Stimulated activated CD8-positive, alpha-beta memory T cell treated with anti-CD3 and anti-CD28 coated beads, Interleukin-15, amount 100 ng/mL, for 4 hours (primary cell): ENCODE results near the gene STEAP3.

Experiments
- DNase-seq, 2 donors: peaks; one replicate each; pipeline ENCODE4 v3.0.0-alpha.2; 2020; ENCODE audit warnings: low read depth in 2 of 2

The STEAP3 gene

DNA sequence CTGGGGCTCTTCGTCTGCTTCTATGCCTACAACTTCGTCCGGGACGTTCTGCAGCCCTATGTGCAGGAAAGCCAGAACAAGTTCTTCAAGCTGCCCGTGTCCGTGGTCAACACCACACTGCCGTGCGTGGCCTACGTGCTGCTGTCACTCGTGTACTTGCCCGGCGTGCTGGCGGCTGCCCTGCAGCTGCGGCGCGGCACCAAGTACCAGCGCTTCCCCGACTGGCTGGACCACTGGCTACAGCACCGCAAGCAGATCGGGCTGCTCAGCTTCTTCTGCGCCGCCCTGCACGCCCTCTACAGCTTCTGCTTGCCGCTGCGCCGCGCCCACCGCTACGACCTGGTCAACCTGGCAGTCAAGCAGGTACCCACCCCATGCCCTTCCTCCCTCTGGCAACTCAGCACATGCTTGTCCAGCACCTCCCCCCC, 24.2 kb downstream of the STEAP3 start:
- DNase-seq = no peak

DNA sequence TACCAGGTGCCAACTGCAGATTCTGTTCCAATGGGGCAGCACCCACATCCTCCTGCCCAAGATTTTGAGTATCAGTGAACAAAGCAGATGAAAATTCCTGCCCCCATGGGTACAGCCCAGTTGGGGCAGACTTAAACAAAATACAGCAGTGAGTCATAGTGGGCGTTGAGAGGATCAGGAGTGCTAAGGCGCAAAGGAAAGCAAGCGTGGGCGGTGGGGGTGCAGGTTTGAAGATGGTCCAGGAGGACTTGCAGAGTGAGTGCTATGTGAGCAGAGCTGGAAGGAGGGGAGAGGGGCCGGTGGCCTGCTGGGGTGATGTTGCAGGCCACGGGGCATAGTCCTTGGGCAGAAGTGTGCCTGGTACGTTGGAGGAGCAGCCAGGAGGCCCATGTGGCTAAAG, 24.7 kb downstream of the STEAP3 start:
- DNase-seq = no peak

DNA sequence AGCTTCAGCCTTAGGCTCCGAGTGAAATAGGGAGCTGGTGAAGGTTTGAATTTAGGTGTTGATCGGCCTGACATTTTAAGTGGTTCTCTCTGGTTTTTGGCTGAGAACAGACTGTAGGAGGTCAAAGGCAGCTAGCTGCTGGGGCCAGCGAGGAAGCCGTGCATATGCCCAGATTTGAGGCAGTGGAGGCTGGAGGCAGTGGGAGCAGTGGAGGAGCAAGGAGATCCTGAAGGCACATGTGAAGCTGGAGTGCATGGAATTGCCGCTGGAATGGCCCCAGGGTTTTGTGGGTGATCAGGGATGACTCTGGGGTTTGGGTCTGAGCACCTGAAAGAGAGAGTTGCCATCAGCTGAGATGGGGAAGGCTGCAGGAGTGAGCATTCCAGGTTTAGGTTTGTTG, 25.1 kb downstream of the STEAP3 start:
- no peak for DNase-seq

DNA sequence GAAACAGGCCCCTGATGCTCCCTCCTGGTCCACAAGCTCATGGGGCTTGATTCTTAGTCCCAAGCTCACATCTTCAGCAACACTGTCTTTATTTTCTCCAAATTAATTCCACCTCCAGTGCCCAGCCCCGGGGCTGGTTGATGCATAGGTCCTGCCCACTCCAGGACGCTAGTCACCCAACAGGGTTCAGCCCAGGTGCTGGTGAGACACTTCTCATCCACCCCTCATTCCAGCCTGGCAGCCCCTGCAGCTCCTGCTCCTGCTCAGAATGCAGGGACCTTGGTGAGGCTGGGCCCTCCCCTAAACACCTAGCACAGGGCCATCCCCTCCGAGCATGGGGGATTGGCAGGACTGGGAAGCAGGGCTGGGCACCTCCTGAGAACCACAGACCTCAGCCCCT, 25.7 kb downstream of the STEAP3 start:
- DNase-seq = no peak

DNA sequence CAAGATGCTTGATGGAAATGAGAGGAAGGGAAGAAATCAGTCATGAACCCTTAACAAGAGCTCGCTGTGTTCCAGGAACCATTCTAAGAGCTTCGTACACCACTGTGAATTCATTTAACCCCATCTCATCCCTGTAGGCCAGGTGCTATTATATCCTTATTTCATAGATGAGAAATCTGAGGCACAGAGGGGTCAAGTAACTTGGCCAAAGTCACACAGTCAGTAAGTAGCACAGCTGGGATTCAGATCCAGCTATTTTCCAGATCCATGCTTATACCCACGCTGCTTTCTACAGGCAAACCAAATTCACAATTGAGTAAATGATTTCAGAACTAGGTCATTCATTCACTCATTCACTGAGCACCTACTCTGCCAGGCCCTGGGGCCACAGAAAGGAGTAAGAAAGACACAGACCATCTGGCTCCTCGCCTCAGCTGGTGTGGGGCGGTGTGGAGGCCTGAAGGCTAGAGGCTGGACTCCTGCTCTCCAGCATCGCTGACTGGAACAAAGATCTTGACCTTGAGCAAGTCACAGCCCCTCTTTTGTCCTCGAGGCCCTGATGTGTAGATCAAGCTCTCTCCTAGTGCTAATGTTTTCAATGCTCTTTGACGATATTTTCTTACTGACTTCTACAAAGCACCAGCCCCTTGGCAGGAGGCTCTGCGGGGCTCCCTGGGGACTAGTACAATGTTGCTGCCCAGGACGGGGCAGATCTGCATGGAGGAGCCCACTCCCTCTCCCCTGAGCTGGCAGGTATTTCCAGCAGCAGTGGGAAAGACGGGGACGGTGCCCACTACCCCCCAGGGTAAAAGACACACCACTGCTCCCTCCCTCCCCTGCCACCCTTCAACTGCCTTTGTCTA, 26.5 kb downstream of the STEAP3 start:
- DNase-seq = no peak

DNA sequence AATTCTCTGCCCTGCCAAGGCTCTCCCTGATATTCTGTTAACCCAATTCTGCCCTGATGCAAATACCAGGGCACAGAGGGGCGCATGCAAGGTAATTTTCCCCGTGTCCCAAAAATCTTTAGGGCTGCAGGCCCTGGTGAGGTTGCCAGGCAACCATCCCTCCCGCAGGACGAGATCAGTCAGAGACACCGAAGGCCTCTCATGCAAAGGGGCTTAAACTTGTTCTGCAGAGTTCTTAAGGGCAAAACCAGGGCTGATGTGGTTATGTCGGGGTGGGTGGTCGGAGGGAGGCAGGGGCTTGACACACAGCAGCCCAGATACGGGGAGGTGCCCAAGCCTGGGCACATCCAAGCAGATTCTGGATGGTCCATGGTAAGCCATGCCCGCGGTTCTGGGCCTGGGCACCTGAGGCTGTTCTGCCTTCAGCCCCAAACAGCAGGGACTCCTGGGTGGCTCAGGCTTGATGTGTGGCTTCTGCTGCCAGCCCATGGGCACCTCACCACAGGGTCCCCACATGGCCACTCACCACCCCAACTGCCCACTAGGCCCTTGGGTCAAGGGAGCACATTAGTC, 27.2 kb downstream of the STEAP3 start:
- DNase-seq = no peak

DNA sequence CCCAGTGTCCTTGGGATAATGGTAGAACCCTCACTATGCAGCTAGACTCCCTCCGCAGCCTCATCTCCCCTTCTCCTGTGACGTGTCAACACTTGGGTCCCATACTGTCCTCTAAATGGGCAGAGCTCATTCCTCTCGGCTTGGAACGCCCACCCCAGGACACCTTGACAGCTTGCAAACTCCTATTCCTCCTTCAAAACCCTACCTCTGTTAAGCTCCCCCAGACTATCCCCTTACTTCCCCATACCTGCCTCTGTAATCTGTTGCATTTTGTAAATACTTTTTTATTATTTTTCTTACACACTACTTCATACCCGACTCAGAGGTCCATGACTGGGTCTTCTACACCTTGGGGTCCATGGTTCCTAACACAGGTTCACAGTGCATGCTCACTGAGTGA, 28.0 kb downstream of the STEAP3 start:
- DNase-seq = no peak

DNA sequence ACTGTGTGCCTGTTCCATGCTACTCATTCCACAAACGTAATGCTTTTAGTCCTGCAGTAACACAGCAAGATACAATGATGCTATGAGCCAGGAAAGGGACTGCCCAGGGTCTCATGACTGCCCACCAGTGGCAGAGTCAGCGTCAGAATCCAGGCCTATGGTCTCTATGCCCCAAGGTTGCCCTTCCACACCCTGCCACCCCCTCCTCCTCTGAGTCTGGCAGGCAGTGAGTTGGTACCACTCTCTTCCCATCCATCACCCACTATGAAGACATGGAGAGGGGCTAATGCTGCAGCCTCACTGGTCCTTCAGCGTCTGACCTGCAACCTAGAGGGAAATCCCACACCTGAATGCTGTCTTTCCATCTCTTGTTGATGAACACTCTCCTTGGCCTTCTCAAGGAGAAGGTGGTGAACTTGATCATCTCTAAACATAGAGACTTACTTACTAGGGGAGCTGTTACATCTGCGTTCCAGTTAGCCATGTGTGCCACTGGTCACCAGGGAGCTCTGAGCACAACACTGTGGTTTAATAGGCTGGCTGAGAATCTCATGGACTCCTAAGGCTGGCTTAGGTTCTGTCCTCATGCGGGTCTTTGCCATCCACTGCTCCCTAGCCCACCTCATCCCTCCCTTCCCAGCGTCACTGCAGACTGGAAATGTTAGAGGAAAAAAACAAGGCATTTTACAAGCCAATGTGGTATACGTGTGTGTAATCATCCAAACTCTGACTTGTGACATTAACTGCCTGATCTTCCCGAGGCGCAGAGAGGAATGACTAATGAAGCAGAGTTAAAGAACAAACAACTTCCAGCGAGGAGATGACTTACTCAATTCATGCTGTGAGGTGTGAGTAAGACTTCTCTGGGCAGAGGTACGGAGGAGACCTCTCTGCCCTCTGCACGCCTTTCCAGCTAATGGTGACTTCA, 28.8 kb downstream of the STEAP3 start:
- DNase-seq = no peak

DNA sequence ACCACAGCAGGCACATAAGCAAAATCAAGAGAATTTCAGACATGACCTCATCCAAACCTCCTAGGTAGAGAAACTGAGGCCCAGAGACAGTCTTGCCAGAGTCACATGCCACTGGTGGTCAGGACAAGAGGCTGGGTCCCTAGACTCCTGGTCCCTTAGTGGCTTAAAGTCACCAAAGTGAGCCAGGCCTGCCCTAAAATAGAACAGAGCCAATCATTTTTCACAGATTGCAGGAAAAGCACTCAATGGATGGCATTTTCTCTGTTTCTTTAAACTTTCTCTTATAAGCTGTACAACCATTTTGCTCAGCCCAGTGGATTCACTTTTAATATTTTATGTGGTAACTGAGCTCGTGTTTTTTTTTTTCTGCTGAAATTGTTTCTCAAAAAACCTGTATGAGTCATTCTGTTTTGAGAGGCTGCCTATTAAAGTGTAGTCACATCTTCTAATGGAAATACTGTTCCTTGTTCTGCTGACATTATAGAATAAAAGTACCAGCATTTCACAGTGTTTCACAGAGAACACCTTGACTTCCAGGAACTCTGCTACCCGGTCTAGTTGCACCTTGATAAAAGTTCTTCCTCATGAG, 29.6 kb downstream of the STEAP3 start:
- no peak for DNase-seq

DNA sequence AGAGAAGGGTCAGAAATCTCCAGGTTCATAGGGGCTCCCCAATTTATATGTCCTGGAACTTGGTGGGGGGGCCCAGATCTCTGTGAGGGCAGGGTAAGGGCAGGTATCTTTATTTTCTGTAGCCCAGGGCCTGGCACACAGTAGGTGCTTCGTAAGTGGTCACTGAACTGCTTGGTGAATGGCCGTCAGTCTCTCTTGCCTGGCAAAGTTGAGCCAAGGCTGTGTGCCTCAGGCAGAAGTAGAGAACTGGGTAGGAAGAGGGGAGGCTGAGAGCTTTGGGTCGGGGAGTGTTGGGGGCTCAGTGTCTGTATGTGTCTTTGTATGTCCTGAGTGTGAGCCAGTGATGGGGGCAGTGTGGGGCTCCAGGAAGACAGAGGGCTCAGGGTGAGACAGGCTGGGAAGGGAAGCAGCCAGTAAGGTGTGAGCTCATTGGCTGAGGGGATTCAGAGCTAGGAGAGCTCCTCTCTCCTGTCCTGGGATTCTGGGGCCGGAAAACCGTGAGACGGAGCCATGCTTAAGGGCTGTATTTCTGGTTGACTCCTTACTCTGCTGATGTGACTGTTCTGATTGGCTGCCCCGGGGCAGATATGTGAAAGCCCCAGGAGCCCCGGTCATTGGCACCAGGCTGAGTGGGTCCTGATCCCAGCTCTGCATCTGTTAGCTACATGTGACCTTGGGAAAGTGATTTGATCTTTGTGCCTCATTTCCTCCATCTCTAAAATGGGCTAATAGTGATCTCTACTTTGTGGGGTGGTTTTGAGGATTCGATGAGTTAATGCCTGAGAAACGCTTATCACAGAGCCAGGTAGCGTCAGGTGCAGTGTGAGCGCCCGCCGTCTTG, 30.3 kb downstream of the STEAP3 start:
- no peak for DNase-seq

DNA sequence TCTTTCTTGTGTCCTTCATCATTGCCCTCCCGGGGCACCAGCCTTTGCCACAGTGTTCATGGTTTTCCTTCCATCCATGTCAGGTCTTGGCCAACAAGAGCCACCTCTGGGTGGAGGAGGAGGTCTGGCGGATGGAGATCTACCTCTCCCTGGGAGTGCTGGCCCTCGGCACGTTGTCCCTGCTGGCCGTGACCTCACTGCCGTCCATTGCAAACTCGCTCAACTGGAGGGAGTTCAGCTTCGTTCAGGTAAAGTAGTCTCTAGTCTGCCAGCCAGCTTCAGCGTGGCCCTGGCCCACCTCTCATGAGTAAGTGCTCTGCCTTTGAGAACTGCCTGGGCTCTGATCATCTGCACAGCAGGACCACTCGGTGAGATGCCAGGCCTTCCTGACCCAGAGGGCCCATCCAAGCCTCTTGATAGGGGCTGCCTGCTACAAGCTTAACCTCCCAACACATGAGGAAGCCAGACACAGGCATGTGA, 31.0 kb downstream of the STEAP3 start:
- no peak for DNase-seq

DNA sequence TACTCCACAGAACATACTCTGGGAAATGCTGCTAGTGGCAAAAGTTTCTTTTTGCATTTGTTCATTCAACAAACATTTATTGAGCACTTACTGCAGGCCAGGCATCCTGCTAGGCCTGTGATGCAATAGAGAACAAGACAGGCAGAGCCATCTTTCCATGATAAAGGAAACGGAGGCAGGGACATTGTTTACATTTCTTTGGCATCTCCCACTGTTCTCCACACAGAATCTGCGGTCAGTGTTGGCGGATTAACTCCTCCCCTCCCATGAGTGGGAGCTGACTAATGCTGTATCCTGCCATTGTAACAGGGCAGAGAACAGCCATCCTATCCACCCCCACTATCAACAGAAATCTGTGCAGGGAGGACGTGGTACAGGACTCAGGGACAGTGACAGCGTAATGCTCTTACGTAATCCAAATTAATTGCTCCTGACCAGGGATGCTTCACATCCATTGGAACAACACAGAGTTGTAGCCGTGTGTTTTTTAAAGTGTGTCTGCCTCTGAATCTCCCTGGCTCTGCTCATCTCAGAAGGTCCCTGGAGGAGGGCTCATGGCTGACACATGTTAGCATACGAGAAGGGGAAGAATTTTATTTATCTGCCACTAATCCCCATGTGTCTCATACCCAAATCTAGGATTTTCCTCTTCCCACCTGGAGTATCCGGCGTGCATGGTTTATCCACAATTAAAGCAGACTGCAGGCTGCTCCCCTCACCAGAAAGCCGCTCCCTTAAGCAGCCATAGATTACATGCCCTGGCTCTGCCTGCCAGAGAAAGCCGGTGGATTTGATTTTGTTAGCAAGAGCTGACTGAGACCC, 32.3 kb downstream of the STEAP3 start:
- DNase-seq = no peak

DNA sequence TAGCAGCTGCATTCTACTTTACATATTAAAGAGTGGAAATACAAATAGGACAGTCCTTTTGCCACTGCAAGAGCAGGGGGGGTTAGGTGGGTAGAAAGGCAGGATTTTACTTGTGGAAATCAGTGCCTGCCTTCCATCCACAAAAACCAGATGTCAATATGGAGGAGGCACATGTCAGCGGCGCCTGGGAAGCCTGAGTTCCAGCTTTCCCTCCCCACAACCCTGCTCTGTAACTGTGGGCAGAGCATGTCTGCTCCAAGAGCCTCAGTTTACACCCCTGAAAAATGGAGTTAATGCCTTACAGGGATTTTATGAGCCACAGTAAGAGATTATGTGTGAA, 32.9 kb downstream of the STEAP3 start:
- no peak for DNase-seq

DNA sequence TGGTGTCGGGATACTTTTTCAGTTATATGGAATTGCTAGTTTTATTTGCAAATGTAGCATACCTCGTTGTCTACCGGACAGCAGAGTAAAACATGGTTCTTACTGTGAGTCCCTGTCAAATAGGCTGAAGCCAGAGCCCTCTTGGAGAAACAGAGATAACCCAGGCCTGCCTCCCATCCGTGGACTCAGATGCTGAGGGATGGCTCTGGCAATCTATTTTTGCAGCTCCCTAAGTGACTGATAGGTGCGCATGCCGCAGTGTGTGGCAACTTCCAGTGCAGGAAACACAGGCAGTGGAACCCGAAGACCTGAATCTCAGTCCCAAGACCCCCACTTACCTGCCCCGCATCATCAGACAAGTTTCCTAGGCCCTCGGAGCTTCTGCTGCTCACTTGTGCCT, 33.6 kb downstream of the STEAP3 start:
- no peak for DNase-seq

DNA sequence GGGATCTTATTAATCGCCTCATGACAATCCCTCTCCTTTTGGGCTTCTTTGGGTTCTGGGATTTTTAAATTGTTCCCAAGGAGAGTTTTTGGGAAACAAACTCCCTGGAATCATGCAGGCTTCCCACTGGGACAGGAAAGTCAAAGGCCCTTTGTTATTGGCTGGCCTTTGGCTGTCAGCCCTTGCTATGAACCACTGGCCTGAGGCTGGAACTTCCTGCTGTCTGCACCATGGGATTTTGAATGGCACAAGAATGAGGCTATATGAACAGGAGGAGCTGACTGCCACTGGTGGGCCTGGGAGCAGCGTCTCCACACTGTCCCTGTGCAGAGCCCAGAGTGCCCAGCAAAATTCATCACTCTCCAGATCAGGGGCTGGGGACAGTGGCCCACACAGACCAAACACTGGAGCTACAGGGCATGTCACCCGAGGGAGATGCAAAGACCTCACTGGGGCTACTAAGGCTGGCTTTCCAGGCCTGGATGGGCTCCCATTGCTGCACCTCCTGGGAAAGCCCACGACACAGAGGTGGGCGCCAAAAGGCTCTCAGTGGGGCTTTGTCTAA, 35.7 kb downstream of the STEAP3 start:
- no peak for DNase-seq

DNA sequence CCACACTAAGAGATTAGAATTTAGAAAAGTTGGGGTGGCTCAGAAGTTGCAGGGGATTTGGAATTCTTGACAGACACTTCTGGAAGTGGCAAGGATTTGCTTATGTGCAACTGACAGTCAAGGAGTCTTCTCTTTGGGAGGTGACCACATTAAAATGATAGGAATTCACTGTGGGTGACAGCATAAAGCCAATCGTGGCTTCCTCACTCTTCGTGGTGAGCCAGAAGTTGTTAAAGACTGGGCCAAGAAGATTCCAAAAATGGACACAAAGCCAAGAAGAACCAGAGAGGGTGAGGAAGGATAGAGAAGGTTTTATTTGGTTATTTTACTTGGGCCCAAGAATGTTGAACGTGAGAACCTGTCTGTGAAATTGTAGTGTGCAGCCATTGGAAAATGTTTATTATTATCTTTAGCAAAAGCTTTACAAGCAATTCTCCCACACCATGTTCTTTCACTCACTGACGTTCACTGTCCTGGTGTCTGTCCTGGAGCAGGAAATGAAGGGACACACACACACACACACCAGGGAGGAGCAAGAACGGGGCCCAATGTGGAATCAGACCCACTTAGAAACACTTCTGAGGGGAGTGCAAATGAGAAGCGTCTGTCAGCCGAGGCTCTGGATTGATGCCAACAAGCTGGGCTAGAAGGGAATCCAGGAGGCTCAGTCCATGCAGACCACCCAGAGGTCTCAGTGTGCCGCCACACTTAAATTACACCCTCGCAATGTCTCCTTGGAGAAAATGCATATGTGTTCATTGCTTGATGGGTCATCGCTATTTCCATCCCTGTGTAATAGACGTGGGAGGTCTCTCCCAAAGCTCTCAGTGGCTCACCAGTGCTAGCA, 37.2 kb downstream of the STEAP3 start:
- no peak for DNase-seq

DNA sequence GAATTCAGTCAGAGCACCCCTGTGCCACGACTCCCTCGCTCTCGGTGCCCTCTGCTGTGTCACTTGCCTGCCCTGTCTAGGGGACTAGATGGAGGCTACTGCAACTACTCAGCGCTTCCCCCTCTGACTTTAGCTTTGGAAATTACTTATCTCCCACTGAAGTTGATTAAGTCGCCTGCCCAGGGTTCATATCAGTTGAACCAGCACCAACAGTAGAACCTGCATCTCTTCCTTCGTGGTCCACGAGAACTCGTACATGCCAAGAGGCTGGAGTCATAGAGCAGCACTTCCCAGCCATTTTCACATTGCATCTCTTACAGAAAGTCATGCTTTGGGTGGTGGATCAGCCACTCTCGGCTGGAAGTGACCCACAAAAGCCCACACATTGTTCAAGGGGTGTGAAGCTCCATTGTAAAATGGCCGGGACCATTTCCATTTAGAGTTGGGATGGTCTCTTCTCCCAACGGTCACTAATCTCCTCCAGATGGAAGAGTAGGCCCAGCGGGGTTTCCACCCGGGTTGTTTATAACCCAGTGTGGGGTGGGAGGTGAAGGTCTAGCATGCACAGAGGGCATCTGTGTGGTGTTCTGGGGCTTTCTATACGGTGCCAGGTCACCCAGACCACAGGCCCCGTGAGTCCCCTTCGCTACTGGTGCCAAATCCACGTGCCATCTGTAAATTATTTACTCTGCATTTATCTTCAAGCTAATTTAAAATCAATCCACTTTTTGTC, 38.0 kb downstream of the STEAP3 start:
- DNase-seq = no peak

DNA sequence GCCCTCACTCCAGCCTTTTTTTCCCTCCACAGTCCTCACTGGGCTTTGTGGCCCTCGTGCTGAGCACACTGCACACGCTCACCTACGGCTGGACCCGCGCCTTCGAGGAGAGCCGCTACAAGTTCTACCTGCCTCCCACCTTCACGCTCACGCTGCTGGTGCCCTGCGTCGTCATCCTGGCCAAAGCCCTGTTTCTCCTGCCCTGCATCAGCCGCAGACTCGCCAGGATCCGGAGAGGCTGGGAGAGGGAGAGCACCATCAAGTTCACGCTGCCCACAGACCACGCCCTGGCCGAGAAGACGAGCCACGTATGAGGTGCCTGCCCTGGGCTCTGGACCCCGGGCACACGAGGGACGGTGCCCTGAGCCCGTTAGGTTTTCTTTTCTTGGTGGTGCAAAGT, 39.4 kb downstream of the STEAP3 start:
- DNase-seq = no peak
